Activated CD8-positive, alpha-beta memory T cell treated with anti-CD3 and anti-CD28 coated beads, Interleukin-2, amount 50 U/mL, for 48 hours (primary cell): Measurements from ENCODE around the gene IFNGR1.
"Not testable (repeated sequence)": the region's sequence is repeated elsewhere in the genome, so short reads cannot be mapped to it uniquely, and the experiment has no call there.

Experiments used
- DNase-seq: peaks from one replicate; pipeline ENCODE4 v3.0.0-alpha.2; 2020

IFNGR1 gene

GRCh38 chr6:137218917-137219663 lies at the start of gene IFNGR1:
Gene IFNGR1, minus strand, starts transcription at chr6:137219385. Its CDS starts 58 bp downstream, at chr6:137219327.
- DNase-seq = peak; percentile 99

GRCh38 chr6:137268911-137269310 lies 49.7 kb upstream of the IFNGR1 start:
- no peak for DNase-seq

DNA sequence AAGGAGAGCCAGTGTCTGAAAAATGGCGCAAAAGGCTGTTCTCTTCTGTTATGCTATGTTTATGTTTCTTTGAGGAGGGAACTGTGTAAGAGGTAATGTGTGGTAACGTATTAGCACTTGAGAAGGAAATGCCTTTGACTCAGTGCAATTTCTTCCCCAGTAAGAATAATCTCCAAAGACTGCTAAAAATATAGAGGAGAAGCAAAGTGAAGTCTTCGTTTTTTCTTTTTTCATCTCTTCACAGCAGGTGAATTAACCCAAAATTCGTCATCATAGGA lies 47.1 kb upstream of the IFNGR1 start:
- no peak for DNase-seq

DNA sequence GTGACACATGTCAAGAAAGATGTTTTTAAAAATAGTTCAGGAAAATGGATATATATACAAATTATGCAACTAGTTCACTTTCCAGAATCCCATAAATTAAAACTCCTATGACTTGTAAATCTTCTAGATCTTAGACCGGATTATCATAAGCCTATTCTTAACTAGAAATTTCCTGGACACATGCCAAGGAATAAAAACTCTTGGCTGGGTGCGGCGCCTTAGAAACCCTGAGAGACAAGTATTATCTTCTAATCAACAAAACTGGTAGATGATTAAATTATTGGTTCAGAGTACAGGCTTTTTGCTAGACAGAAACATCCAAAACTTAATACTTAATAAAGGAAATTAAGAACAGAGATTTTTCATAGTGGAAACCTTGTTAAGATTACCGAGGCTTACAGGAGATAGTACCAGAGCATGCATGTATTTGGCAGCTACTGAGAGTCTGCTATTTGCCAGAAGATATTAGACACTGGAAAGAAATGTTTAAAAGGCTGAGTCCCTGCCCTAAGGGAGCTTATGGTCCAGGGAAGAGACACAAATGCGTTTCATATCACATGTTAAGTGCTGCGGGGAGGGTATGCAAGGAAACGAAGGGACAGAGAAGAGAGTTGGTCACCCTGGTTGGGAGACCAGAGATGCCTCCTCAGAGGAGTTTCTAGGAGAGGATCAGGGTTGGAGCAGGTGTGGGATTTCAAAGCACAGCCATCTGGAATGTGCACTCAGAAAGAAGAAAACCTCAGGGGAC lies 46.5 kb upstream of the IFNGR1 start:
- no peak for DNase-seq

DNA sequence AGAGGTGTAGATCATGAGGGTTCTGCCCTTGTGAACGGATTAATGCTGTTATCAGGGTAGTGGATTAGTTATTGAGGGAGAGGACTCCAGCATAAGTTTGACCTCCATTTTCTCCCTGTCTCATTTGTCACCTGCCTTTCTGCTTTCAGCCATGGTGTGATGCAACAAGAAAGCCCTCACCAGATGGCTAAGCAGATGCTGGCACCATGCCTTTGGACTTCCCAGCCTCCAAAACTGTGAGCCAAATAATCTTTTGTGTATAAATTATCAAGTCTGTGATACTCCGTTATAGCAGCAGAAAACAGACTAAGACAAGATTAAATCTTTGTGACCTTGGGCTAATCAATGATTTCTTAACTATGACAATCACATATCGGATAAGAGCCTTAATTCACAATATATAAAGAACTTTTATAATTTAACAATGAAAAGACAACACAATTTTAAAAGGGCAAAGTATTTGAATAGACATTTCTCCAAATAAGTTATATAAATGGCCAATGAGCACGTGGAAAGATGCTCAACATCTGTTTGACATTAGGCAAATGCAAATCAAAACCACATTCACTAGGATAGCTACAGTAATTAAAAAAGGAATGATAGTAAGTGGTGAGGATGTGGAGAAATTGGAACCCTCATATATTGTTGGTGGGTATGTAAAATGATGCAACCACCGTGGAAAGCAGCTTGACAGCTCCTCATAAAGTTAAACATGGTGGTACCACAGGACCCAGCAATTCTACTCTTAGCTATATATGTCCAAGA lies 45.3 kb upstream of the IFNGR1 start:
- no peak for DNase-seq

DNA sequence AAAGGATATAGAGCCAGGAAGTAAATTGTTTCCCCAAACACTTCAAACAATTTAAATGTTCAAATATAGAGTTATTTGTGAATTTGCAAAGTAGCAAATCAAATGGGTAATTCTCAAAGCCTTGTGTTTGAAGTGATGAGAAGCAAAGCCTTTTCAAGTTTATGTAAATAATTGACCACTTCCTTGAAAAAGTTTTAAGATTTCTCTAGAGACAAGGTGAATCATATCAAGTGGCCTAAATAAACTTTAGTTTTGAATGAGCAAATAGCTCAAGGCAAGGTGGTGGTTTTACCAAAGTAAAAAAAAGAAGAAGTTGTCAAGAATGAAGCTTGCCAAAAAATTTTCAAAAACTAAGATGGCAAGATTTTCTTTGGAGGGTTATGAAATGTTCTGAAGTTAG lies 42.6 kb upstream of the IFNGR1 start:
- DNase-seq = no peak

- DNase-seq = no peak
These were observed 42.2 kb upstream of the IFNGR1 start for GRCh38 chr6:137261361-137261760.

DNA sequence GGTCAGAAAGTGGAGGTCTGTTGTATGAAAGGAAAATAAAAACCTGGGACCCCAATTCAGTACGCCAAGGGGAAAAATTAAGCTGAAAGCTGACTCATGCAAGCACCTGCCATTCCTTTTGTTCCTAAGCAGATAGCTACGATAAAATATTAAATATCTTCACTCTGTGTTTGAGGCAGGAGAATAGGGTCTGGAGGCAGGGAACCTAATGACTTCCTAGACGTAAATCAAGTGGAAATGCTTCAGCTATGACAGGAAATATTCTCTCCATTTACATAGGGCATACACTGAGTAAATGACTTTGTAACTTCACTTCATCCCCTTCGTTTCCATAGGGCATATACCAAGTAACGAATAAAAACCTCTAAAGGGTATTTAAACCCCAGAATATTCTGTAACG lies 41.0 kb upstream of the IFNGR1 start:
- no peak for DNase-seq

GRCh38 chr6:137259349-137259748 lies 40.2 kb upstream of the IFNGR1 start:
- DNase-seq = no peak

- DNase-seq = no peak
These were observed 39.0 kb upstream of the IFNGR1 start for GRCh38 chr6:137258170-137258569.

DNA sequence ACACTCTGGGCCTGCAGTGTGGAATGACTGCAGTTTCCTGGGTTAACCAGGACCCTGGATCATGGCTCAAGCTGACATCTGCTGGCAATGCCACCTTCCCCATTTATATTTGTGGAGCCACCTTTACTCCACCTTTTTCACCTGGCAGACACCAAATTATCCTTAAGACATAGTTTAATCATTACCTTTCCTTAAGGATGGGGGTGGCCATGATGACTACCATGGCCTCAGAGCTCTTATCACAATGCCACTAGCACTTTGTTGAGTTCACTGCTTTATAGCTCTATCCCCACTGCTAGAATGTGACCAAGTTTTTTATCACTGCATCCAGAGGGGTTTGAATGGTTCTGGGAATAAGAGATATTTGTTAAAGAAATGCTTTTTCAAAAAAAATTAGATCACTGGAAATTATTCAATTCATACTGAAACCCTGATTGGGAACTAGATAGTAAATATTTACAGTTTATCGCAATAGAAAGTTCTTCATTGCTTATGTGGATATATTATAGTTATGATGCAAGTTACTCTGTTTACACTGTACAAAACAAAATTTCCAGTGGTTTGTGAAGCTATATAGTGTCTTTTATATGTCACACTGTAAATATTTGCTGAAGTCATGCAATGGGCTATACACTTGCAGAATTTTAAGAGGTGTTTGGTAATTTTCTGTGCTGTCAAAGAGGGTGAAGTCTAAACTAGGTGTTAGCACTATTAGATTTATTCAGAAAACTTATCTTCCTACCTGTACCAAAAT lies 37.3 kb upstream of the IFNGR1 start:
- DNase-seq = no peak

GRCh38 chr6:137254966-137255365 lies 35.8 kb upstream of the IFNGR1 start:
- no peak for DNase-seq

- DNase-seq = not testable (repeated sequence)
These were observed 35.2 kb upstream of the IFNGR1 start for GRCh38 chr6:137254430-137254829.

DNA sequence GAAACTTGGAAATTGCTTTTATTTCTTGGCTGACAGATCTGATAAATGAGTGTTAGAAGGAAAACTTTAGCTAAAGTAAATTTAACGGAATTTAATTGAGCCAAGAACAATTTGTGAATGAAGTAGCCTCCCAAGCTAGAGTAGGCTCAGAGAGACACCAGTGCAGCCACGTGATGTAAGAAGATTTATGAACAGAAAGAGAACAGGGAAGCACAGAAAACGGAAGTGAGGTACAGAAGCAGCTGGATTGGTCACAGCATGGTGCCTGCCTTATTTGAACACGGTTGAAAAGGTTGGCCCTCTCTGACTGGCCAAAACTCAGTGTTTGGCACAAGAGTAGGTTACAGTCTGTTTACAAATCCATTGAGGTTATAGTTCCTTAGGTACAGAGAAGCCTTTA lies 29.5 kb upstream of the IFNGR1 start:
- no peak for DNase-seq

DNA sequence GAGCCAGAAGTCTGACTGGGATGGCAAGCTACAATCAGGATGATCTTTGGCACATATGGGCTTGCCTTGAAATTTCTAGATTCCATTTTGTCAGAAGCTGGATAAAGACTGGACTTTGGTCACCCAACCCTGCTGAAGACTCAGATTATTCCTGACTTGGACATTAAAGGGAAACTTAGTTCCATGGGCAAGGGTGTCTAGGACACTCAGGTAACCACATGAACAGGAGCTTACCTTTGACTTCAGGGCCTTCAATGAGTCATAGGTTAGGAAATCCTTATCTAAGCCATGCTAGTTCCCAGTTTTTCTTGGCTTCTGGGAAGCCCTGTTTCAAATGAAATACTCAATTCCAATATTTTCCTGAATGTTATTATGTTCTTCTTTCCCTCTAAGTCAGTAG lies 28.5 kb upstream of the IFNGR1 start:
- no peak for DNase-seq

- no peak for DNase-seq
These were observed 27.6 kb upstream of the IFNGR1 start for GRCh38 chr6:137246791-137247202.

DNA sequence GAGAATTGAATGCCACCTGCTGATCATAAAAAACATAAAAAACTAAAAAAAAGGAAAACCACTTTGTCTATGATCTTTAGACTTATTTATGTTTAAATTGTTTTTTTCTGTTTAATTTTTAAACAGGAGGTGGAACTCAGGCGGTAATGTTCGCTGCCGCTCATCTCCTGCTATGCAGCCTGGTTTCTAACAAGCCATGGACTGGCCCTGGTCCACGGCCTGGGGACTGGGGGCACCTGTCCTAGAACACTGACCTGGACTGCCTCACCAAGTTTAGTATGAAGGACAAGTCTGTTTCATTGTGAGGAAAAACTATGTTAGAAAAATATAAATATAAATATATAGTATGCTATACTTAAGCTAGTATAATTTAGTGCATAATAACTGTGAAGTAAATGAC lies 27.0 kb upstream of the IFNGR1 start:
- no peak for DNase-seq

GRCh38 chr6:137241481-137242038 lies 22.4 kb upstream of the IFNGR1 start:
- DNase-seq = no peak

GRCh38 chr6:137240168-137240567 lies 21.0 kb upstream of the IFNGR1 start:
- DNase-seq = no peak

GRCh38 chr6:137237413-137238170 lies 18.4 kb upstream of the IFNGR1 start:
- DNase-seq = no peak

DNA sequence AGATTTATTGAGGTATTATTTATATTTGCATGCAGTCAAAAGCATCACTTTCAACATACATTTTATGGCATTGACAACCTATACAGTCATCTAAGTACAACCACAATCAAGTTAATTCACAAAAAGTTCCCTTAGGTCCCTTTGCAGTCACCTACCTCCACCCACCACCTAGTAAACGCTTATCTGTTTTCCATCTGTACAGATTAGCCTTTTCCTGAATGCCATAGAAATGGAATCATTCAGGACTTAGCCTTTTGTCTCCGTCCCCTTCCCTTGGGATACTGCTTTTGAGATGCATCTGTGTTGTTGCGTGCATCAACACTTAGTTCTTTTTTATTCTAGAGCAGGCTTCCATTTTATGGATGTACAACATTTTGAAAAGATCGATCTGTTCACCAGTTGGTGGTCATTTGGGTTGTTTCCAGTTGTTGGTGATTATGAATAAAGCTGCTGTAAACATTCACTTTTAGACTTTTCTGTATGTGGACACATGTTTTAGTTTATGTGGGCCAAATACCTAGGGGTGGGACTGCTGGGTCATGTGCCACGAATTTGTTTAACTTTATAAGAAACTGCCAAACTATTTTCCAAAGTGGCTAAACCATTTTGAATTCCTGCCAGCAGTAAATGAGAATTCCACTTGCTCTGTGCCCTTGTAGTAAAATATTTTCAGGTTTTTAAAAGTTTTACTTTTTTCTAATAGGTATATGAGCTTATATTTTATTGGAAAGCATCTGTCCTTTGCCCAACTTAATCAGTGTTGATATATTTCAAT lies 17.6 kb upstream of the IFNGR1 start:
- DNase-seq = no peak
